ENCODE measurements around the gene NPC2.

- TF ChIP-seq CTCF (IDR thresholded peaks at IDR 0.05) (no peak), POLR2AphosphoS5 (IDR thresholded peaks at IDR 0.05; ENCODE audit: low read depth, low read length) (no peak), SIN3A (IDR thresholded peaks at IDR 0.05; ENCODE audit: borderline replicate concordance, insufficient read depth, low read depth, low read length) (no peak), TCF7L2 (IDR thresholded peaks at IDR 0.05; ENCODE audit: low read depth, low read length) (no peak)
- TF ChIP-seq, protein P1, sequence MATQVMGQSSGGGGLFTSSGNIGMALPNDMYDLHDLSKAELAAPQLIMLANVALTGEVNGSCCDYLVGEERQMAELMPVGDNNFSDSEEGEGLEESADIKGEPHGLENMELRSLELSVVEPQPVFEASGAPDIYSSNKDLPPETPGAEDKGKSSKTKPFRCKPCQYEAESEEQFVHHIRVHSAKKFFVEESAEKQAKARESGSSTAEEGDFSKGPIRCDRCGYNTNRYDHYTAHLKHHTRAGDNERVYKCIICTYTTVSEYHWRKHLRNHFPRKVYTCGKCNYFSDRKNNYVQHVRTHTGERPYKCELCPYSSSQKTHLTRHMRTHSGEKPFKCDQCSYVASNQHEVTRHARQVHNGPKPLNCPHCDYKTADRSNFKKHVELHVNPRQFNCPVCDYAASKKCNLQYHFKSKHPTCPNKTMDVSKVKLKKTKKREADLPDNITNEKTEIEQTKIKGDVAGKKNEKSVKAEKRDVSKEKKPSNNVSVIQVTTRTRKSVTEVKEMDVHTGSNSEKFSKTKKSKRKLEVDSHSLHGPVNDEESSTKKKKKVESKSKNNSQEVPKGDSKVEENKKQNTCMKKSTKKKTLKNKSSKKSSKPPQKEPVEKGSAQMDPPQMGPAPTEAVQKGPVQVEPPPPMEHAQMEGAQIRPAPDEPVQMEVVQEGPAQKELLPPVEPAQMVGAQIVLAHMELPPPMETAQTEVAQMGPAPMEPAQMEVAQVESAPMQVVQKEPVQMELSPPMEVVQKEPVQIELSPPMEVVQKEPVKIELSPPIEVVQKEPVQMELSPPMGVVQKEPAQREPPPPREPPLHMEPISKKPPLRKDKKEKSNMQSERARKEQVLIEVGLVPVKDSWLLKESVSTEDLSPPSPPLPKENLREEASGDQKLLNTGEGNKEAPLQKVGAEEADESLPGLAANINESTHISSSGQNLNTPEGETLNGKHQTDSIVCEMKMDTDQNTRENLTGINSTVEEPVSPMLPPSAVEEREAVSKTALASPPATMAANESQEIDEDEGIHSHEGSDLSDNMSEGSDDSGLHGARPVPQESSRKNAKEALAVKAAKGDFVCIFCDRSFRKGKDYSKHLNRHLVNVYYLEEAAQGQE (IDR thresholded peaks at IDR 0.05; ENCODE audit: insufficient read depth in 1 of 2, low read depth in 2 of 2, low read length in 1 of 2), result no peak
Observed at GRCh38 chr14:74533576-74533975, 40.5 kb upstream of the NPC2 start.
